Thoracic aorta (tissue), 2 donors: Measurements from ENCODE around the gene PARD6B. TPM values are rescaled to one million over a fixed set of nuclear protein-coding genes. Genes with fewer than 3 reads are reported as not detected.

Experiments used
- ATAC-seq: fragments of 150-250 bp; one replicate; pipeline ENCODE4 v1.8.0; 2017; ENCODE audit warnings: low read depth; ENCODE audit not compliant: insufficient number of reproducible peaks, low FRiP score
- DNase-seq: peaks from one replicate; pipeline ENCODE4 v3.0.0-alpha.2; 2020; ENCODE audit warnings: low spot score
- H3K27ac ChIP-seq, 2 donors: fragments of 200-600 bp; sonication (generic); 1 replicate in 1 of 2; 2 replicates in 1 of 2; pipeline ENCODE4 v1.5.1; 2016; ENCODE audit warnings: mild to moderate bottlenecking in 2 of 2, moderate library complexity in 2 of 2
- H3K27me3 ChIP-seq: fragments of 200-600 bp; sonication (generic); replicated peaks from 2 replicates; pipeline ENCODE4 v1.6.0; 2016; ENCODE audit warnings: mild to moderate bottlenecking; ENCODE audit not compliant: insufficient read depth
- H3K36me3 ChIP-seq: fragments of 200-600 bp; sonication (generic); one replicate; pipeline ENCODE4 v1.5.1; 2016
- H3K4me1 ChIP-seq, 2 donors: fragments of 200-600 bp; sonication (generic); 1 replicate in 1 of 2; 2 replicates in 1 of 2; pipeline versions ENCODE4 v1.5.1 to v1.6.0; 2016; ENCODE audit warnings: low read depth in 2 of 2, mild to moderate bottlenecking in 1 of 2; ENCODE audit not compliant: control insufficient read depth in 1 of 2
- H3K4me3 ChIP-seq: fragments of 200-600 bp; sonication (generic); 2 replicates; pipeline ENCODE4 v1.5.1; 2016; ENCODE audit warnings: mild to moderate bottlenecking
- H3K9me3 ChIP-seq: fragments of 200-600 bp; sonication (generic); 2 replicates; pipeline ENCODE4 v1.5.1; 2016
- CTCF ChIP-seq: fragments of 200-600 bp; sonication (generic); IDR thresholded peaks from one replicate; pipeline ENCODE4 v1.5.1; 2019; ENCODE audit warnings: antibody characterized with exemption
- total RNA-seq, 2 donors: library from RNA; depleted of rRNA; stranded (reverse); fragments of >200 nt; gene quantifications; one replicate each; pipeline versions ENCODE4 v1.1.0 to v1.2.3, GENCODE V29; 2016

Gene PARD6B
- total RNA-seq, 2 donors from 2014 or later = 2.8 to 10.7 TPM

- Histone ChIP-seq H3K4me3 (no peak overlapping the region), H3K36me3 (no peaks in the 10 kb centered on the region), H3K9me3 (no peaks in the 10 kb centered on the region), H3K27ac (no peak overlapping the region), H3K4me1 (peaks cover 6 to 23% of the 10 kb centered on the region in 2 donors), H3K27me3 (no peaks in the 10 kb centered on the region)
- ATAC-seq = no peak
- DNase-seq = no peak
- TF ChIP-seq CTCF = no peak
These were observed 56.9 kb downstream of the PARD6B start for GRCh38 chr20:50788045-50788991.

GRCh38 chr20:50789968-50790650 lies 58.7 kb downstream of the PARD6B start:
- no peak for TF ChIP-seq CTCF
- H3K27ac ChIP-seq = peak overlapping the region; percentile 79 to 88
- H3K9me3 ChIP-seq = no peaks in the 10 kb centered on the region
- no peaks in the 10 kb centered on the region for H3K27me3 ChIP-seq
- peak overlapping the region; percentile 65 for H3K4me3 ChIP-seq
- no peak for ATAC-seq
- H3K36me3 ChIP-seq = no peaks in the 10 kb centered on the region
- peaks cover 12 to 29% of the 10 kb centered on the region in 2 donors for H3K4me1 ChIP-seq
- DNase-seq = no peak

GRCh38 chr20:50790651-50791277 lies 59.4 kb downstream of the PARD6B start:
- Histone ChIP-seq H3K4me3 (peak overlapping the region; percentile 65), H3K9me3 (no peaks in the 10 kb centered on the region), H3K27me3 (no peaks in the 10 kb centered on the region), H3K4me1 (peaks cover 12 to 33% of the 10 kb centered on the region in 2 donors), H3K36me3 (no peaks in the 10 kb centered on the region), H3K27ac (peak overlapping the region; percentile 79 to 88)
- TF ChIP-seq CTCF = peak; percentile 71
- peak; percentile 24 for DNase-seq
- ATAC-seq = peak; percentile 48

GRCh38 chr20:50792708-50793574 lies 61.6 kb downstream of the PARD6B start:
- TF ChIP-seq CTCF = no peak
- H3K36me3 ChIP-seq = no peaks in the 10 kb centered on the region
- no peaks in the 10 kb centered on the region for H3K27me3 ChIP-seq
- no peak for ATAC-seq
- no peaks in the 10 kb centered on the region for H3K9me3 ChIP-seq
- no peak overlapping the region for H3K4me3 ChIP-seq
- DNase-seq = no peak
- H3K27ac ChIP-seq = peak overlapping the region; percentile 9 to 38
- peaks cover 12 to 35% of the 10 kb centered on the region in 2 donors for H3K4me1 ChIP-seq
